ENCODE measurements around the gene GLRA3.

DNA sequence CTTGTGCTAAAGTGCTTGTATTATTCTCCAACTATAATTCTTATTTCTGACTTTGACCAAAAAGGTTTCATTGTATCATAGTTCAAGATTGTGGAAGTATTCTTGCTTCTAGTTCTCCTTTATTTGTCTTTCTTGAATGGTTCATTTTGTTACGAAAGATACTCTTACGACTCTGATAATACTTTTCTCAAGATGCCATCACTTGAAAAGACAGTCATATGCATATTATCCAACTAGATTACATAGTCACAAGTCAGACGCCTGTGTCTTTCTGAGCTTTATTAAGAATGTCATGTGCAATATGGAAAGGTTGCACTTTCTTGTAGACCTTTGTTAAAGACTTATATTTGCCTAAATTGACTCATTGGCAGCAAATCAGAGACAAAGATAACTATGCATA lies 235.3 kb downstream of the GLRA3 start:
- no peak for TF ChIP-seq CTCF (IDR thresholded peaks at IDR 0.05)
- TF ChIP-seq EZH2 (IDR thresholded peaks at IDR 0.05), result no peak

Measured in neural progenitor cell (in vitro differentiated cells).